NCI-H187 treated with DMSO at 0.1 percent for 48 hours (cell line): ENCODE results near the gene LRRC14B.
"Not testable (repeated sequence)": the region's sequence is repeated elsewhere in the genome, so short reads cannot be mapped to it uniquely, and the experiment has no call there.

Experiments used
- DNase-seq: peaks from one replicate; lab custom pipeline; 2025; lab: John Stamatoyannopoulos, UW

The LRRC14B gene

GRCh38 chr5:241045-241669, 49.9 kb downstream of the LRRC14B start:
- not testable (repeated sequence) for DNase-seq

- not testable (repeated sequence) for DNase-seq
These were observed 52.5 kb downstream of the LRRC14B start for GRCh38 chr5:243683-244367.

DNA sequence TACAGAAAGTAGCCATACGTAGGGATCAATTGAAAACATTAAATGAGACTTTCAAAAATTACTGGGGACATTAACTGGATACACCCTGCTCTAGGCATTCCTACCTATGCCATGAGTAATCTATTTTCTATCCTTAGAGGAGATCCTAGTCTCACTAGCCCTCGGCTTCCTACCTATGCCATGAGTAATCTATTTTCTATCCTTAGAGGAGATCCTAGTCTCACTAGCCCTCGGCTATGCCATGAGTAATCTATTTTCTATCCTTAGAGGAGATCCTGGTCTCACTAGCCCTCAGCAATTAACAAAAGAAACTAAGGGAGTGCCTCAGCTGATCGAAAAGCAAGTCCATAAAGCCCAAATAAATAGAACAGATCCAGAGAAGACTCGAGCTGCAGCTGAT, 54.4 kb downstream of the LRRC14B start:
- not testable (repeated sequence) for DNase-seq
